ENCODE data around the gene ELOVL1. TPM values are rescaled to one million over a fixed set of nuclear protein-coding genes. Genes with fewer than 3 reads are reported as not detected.

Gene ELOVL1
- total and polyA plus RNA-seq, 10 of the 15 experiments (the other 5 are each of a cell fraction or from before 2014, with no cell fraction given) = 58.5 to 139 (median 89.8) TPM

GRCh38 chr1:43381612-43382011 lies 13.8 kb upstream of the ELOVL1 start:
- H3K36me3 ChIP-seq (ENCODE audit: control insufficient read depth in 2 of 2, insufficient read depth in 2 of 2, low read length in 1 of 2) = peaks cover 6 to 26% of the 10 kb centered on the region in 2 experiments

GRCh38 chr1:43379476-43379875 lies 11.7 kb upstream of the ELOVL1 start:
- H3K9me3 ChIP-seq (replicated peaks; ENCODE audit: control insufficient read depth, insufficient read depth, low read length) = no peaks in the 10 kb centered on the region
- H3K36me3 ChIP-seq (ENCODE audit: control insufficient read depth in 2 of 2, insufficient read depth in 2 of 2, low read length in 1 of 2) = peaks cover 5 to 11% of the 10 kb centered on the region in 2 experiments
- ChIA-PET CTCF (interaction anchor here (1.7 kb wide), 1 partner anchor 10 kb away, joined by 3 read pairs; the partner anchor contains the start of genes MED8 and SZT2), SMC1A (ENCODE audit: uncharacterized antibody, unreplicated experiment) (interaction anchor here (0.6 kb wide), 1 partner anchor 11 kb away, joined by 3 read pairs; no protein-coding TSS in a partner anchor), POLR2A (no interaction called here), RAD21 (ENCODE audit: unreplicated experiment) (no interaction called here)
- no peak for DNase-seq (ENCODE audit: low read depth, low spot score)
- in situ Hi-C loops (cut with MboI) (no loop called here), intact Hi-C loops (cut with micrococcal nuclease; ENCODE audit: unreplicated experiment) (no loop called here)
- H2AFZ ChIP-seq (ENCODE audit: control insufficient read depth, low read depth, low read length) = no peak overlapping the region
- 96% methylated on average over 1 of the region's 1 CpG for WGBS (ENCODE audit: insufficient coverage, insufficient replicate concordance, low lambda C conversion rate, missing lambda C conversion rate)
- no peak for ATAC-seq
- no peak overlapping the region for H3K4me2 ChIP-seq (ENCODE audit: control insufficient read depth, insufficient read depth)
- FAIRE-seq = no peak
- H3K79me2 ChIP-seq (ENCODE audit: control insufficient read depth, insufficient read depth, low read length) = no peaks in the 10 kb centered on the region
- no peaks in the 10 kb centered on the region for H4K20me1 ChIP-seq (ENCODE audit: control insufficient read depth, insufficient read depth)
- H3K4me3 ChIP-seq = no peak overlapping the region
- no peaks in the 10 kb centered on the region; the same call in 1 of the 2 replicates for H3K4me1 ChIP-seq (ENCODE audit: control insufficient read depth, insufficient read depth, low read length)
- no peak overlapping the region for H3K9ac ChIP-seq (ENCODE audit: control insufficient read depth, insufficient read depth, low read length)
- no peak overlapping the region for H3K27ac ChIP-seq (ENCODE audit: control insufficient read depth, insufficient read depth)
- no peaks in the 10 kb centered on the region for H3K27me3 ChIP-seq (replicated peaks in 1 of 2; ENCODE audit: control insufficient read depth in 2 of 2, insufficient read depth in 2 of 2, low read length in 1 of 2)
- no TSS peak for BruUV-seq (replicated peaks)
- TF ChIP-seq SREBF1 (IDR thresholded peaks at IDR 0.05; ENCODE audit: low read length) = no peak
- no peak for TF ChIP-seq NFIC (IDR thresholded peaks at IDR 0.05; ENCODE audit: low read depth, low read length)
- no peak for TF ChIP-seq POU2F2 (IDR thresholded peaks at IDR 0.05; ENCODE audit: borderline replicate concordance, low read depth, low read length)
- no peak for TF ChIP-seq MTA2 (IDR thresholded peaks at IDR 0.05; ENCODE audit: low read depth)
- TF ChIP-seq KLF5 (IDR thresholded peaks at IDR 0.05; ENCODE audit: partially characterized antibody) = no peak
- no peak for TF ChIP-seq MYB (IDR thresholded peaks at IDR 0.05; ENCODE audit: borderline replicate concordance, low read depth, low read length)
- TF ChIP-seq BCLAF1 (IDR thresholded peaks at IDR 0.05) = no peak
- TF ChIP-seq STAT3 (IDR thresholded peaks at IDR 0.05; ENCODE audit: low read depth, low read length) = no peak
- no peak for TF ChIP-seq CREM (IDR thresholded peaks at IDR 0.05; ENCODE audit: low read depth)
- no peak for TF ChIP-seq NR2F1 (conservative IDR thresholded peaks at IDR 0.05)
- TF ChIP-seq POLR2AphosphoS5 (IDR thresholded peaks at IDR 0.05; ENCODE audit: low read length) = no peak

More at GRCh38 chr1:43381612-43382011, 13.8 kb upstream of the ELOVL1 start:
- Histone ChIP-seq H2AFZ (ENCODE audit: control insufficient read depth, low read depth, low read length) (no peak overlapping the region), H3K4me2 (ENCODE audit: control insufficient read depth, insufficient read depth) (no peak overlapping the region), H4K20me1 (ENCODE audit: control insufficient read depth, insufficient read depth) (no peaks in the 10 kb centered on the region), H3K27me3 (replicated peaks in 1 of 2; ENCODE audit: control insufficient read depth in 2 of 2, insufficient read depth in 2 of 2, low read length in 1 of 2) (no peaks in the 10 kb centered on the region), H3K9me3 (replicated peaks; ENCODE audit: control insufficient read depth, insufficient read depth, low read length) (no peaks in the 10 kb centered on the region), H3K9ac (ENCODE audit: control insufficient read depth, insufficient read depth, low read length) (no peak overlapping the region), H3K4me1 (ENCODE audit: control insufficient read depth, insufficient read depth, low read length) (no peaks in the 10 kb centered on the region; the same call in 1 of the 2 replicates), H3K79me2 (ENCODE audit: control insufficient read depth, insufficient read depth, low read length) (no peaks in the 10 kb centered on the region), H3K4me3 (no peak overlapping the region), H3K27ac (ENCODE audit: control insufficient read depth, insufficient read depth) (no peak overlapping the region)
- intact Hi-C loops (cut with micrococcal nuclease; ENCODE audit: unreplicated experiment) (no loop called here), in situ Hi-C loops (cut with MboI) (no loop called here)
- ChIA-PET RAD21 (ENCODE audit: unreplicated experiment) (no interaction called here), SMC1A (ENCODE audit: uncharacterized antibody, unreplicated experiment) (interaction anchor here (0.7 to 2.7 kb wide), 2 partner anchors 31 to 143 kb away, joined by 3 to 12 read pairs; no protein-coding TSS in a partner anchor), POLR2A (interaction anchor here (1.5 kb wide), 1 partner anchor 12 kb away, joined by 4 read pairs; no protein-coding TSS in a partner anchor), CTCF (interaction anchor here (0.6 to 1.0 kb wide), 2 partner anchors 68 to 155 kb away, joined by 3 read pairs; no protein-coding TSS in a partner anchor)
- no TSS peak for BruUV-seq (replicated peaks)
- TF ChIP-seq GABPA (IDR thresholded peaks at IDR 0.05; ENCODE audit: low read depth) (no peak), CREM (IDR thresholded peaks at IDR 0.05; ENCODE audit: low read depth) (no peak), RCOR1 (conservative IDR thresholded peaks at IDR 0.05; ENCODE audit: low read depth, low read length) (no peak), MEF2A (IDR thresholded peaks at IDR 0.05; ENCODE audit: insufficient read depth, low read depth, low read length) (no peak), ZNF622 (IDR thresholded peaks at IDR 0.05) (no peak), CBX3 (IDR thresholded peaks at IDR 0.05; ENCODE audit: borderline replicate concordance, low read depth) (no peak), YY1 (IDR thresholded peaks at IDR 0.05; ENCODE audit: low read depth, low read length) (no peak)
- TF ChIP-seq, protein P1, sequence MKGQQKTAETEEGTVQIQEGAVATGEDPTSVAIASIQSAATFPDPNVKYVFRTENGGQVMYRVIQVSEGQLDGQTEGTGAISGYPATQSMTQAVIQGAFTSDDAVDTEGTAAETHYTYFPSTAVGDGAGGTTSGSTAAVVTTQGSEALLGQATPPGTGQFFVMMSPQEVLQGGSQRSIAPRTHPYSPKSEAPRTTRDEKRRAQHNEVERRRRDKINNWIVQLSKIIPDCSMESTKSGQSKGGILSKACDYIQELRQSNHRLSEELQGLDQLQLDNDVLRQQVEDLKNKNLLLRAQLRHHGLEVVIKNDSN (IDR thresholded peaks at IDR 0.05; ENCODE audit: borderline replicate concordance, extremely low read length, insufficient read depth, low read depth, low read length) = no peak
- ATAC-seq (no peak), DNase-seq (ENCODE audit: low read depth, low spot score) (no peak), FAIRE-seq (no peak)
- WGBS (ENCODE audit: insufficient coverage, insufficient replicate concordance, low lambda C conversion rate, missing lambda C conversion rate) = 61% methylated on average over 3 of the region's 3 CpGs
